C4-2B (cell line): Measurements from ENCODE around the gene GOLGA8O.
"Not testable (repeated sequence)": the region's sequence is repeated elsewhere in the genome, so short reads cannot be mapped to it uniquely, and the experiment has no call there.

Experiments
- ZFX ChIP-seq: fragments of 450-650 bp; IDR thresholded peaks from 2 replicates; pipeline ENCODE4 v1.6.1; 2017
- TF ChIP-seq, protein P1 (sequence below): fragments of 450-650 bp; conservative IDR thresholded peaks from 2 replicates; pipeline ENCODE4 v1.5.1; 2017; ENCODE audit warnings: mild to moderate bottlenecking

DNA sequence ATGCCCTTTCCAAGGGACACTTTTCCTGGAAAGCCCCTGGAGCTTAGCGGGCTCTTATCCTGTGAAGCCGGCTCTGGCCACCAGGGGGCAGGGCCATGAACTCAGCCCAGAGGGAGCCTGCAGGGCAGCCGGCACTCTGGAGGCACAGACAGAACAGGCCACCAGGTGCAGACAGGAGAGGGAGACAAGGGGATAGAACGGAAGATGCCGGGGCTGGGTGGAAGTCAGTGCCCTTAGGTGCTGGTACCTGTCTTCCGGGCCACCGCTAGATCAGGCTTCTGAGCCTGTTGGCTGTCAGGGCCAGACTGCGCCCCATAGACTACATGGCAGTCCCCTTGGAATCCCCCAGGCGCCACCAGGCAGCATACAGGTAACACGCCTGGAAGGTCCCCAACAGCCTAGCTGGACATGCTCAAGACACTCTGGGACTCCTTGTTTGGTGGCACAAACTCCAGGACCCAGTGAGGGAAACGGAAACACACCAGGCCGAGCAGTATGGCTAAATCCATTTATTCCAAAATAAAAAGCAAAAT is 14.9 kb downstream of the GOLGA8O start:
- TF ChIP-seq, protein P1, sequence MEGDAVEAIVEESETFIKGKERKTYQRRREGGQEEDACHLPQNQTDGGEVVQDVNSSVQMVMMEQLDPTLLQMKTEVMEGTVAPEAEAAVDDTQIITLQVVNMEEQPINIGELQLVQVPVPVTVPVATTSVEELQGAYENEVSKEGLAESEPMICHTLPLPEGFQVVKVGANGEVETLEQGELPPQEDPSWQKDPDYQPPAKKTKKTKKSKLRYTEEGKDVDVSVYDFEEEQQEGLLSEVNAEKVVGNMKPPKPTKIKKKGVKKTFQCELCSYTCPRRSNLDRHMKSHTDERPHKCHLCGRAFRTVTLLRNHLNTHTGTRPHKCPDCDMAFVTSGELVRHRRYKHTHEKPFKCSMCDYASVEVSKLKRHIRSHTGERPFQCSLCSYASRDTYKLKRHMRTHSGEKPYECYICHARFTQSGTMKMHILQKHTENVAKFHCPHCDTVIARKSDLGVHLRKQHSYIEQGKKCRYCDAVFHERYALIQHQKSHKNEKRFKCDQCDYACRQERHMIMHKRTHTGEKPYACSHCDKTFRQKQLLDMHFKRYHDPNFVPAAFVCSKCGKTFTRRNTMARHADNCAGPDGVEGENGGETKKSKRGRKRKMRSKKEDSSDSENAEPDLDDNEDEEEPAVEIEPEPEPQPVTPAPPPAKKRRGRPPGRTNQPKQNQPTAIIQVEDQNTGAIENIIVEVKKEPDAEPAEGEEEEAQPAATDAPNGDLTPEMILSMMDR, result not testable (repeated sequence)
- TF ChIP-seq ZFX, result not testable (repeated sequence)
